SU-DHL-6 (cell line): ENCODE measurements around the gene PAPOLB.
A peak's percentile ranks its signal among the peaks of the same experiment; 100 is the strongest.

ENCODE experiments used
- H2AFZ ChIP-seq: fragments of 200-600 bp; sonication (generic); 2 replicates; pipeline ENCODE4 v1.6.1; 2014; ENCODE audit warnings: low read depth, mild to moderate bottlenecking, moderate library complexity, mixed read lengths, antibody characterized with exemption, low read length; ENCODE audit not compliant: severe bottlenecking
- H3F3A ChIP-seq: fragments of 200-600 bp; shearing (Covaris generic); 2 replicates; pipeline ENCODE4 v1.6.0; 2016; ENCODE audit warnings: antibody characterized with exemption, mild to moderate bottlenecking; ENCODE audit not compliant: insufficient read depth
- H3K27ac ChIP-seq: fragments of 200-600 bp; sonication (generic); 2 replicates; pipeline ENCODE4 v1.5.1; 2016; ENCODE audit warnings: low read depth, mild to moderate bottlenecking, low read length, moderate library complexity, mixed read lengths
- H3K27me3 ChIP-seq: fragments of 200-600 bp; sonication (generic), shearing (Covaris generic); 2 replicates; pipeline ENCODE4 v1.6.0; 2014; ENCODE audit warnings: mild to moderate bottlenecking, low read length
- H3K36me3 ChIP-seq: fragments of 200-600 bp; sonication (generic); 2 replicates; pipeline ENCODE4 v1.6.1; 2014; ENCODE audit warnings: mild to moderate bottlenecking, low read length, mixed read lengths
- H3K4me2 ChIP-seq: fragments of 300-600, 200-600 bp; shearing (Covaris generic), sonication (generic); 2 replicates; pipeline ENCODE4 v1.6.0; 2014; ENCODE audit warnings: low read length, low read depth, mild to moderate bottlenecking; ENCODE audit not compliant: poor library complexity, severe bottlenecking
- H3K4me3 ChIP-seq: fragments of 200-600 bp; sonication (generic); 2 replicates; pipeline ENCODE4 v1.5.1; 2014; ENCODE audit warnings: antibody characterized with exemption, low read length, mild to moderate bottlenecking, mixed read lengths; ENCODE audit not compliant: insufficient read depth, poor library complexity, severe bottlenecking
- H3K79me2 ChIP-seq: fragments of 200-600 bp; sonication (generic); 2 replicates; pipeline ENCODE4 v1.6.1; 2014; ENCODE audit warnings: mild to moderate bottlenecking, low read length, moderate library complexity; ENCODE audit not compliant: insufficient read depth
- H3K9ac ChIP-seq: fragments of 200-600 bp; sonication (generic); 2 replicates; pipeline ENCODE4 v1.7.0; 2014; ENCODE audit warnings: mild to moderate bottlenecking, low read length
- H3K9me2 ChIP-seq: fragments of 200-600 bp; sonication (generic); replicated peaks from 2 replicates; pipeline ENCODE4 v1.6.1; 2014; ENCODE audit warnings: low read length; ENCODE audit not compliant: insufficient read depth
- H3K9me3 ChIP-seq: fragments of 200-600 bp; sonication (generic); 2 replicates; pipeline ENCODE4 v1.6.1; 2014; ENCODE audit warnings: low read length, mixed read lengths; ENCODE audit not compliant: insufficient read depth
- H4K20me1 ChIP-seq: fragments of 200-600 bp; sonication (generic); 2 replicates; pipeline ENCODE4 v1.6.1; 2014; ENCODE audit warnings: low read depth, mild to moderate bottlenecking, antibody characterized with exemption, low read length, moderate library complexity, mixed read lengths
- EZH2phosphoT487 ChIP-seq: fragments of 200-600 bp; sonication (generic), shearing (Covaris generic); conservative IDR thresholded peaks from 2 replicates; pipeline ENCODE4 v1.6.1; 2018; ENCODE audit warnings: mild to moderate bottlenecking, antibody characterized with exemption, low read length, moderate library complexity, mixed read lengths
- TF ChIP-seq, protein P1 (sequence below): fragments of 200-600 bp; sonication (generic); IDR thresholded peaks from one replicate; pipeline ENCODE4 v1.5.1; 2017; ENCODE audit warnings: antibody characterized with exemption, mild to moderate bottlenecking, low read length, moderate library complexity; ENCODE audit not compliant: insufficient read depth, poor library complexity, severe bottlenecking

The PAPOLB gene

GRCh38 chr7:4851459-4852422 is 10.1 kb downstream of the PAPOLB start:
- no peak overlapping the region for H3K27ac ChIP-seq
- H3K9me2 ChIP-seq, result no peaks in the 10 kb centered on the region
- no peaks in the 10 kb centered on the region for H4K20me1 ChIP-seq
- TF ChIP-seq, protein P1, sequence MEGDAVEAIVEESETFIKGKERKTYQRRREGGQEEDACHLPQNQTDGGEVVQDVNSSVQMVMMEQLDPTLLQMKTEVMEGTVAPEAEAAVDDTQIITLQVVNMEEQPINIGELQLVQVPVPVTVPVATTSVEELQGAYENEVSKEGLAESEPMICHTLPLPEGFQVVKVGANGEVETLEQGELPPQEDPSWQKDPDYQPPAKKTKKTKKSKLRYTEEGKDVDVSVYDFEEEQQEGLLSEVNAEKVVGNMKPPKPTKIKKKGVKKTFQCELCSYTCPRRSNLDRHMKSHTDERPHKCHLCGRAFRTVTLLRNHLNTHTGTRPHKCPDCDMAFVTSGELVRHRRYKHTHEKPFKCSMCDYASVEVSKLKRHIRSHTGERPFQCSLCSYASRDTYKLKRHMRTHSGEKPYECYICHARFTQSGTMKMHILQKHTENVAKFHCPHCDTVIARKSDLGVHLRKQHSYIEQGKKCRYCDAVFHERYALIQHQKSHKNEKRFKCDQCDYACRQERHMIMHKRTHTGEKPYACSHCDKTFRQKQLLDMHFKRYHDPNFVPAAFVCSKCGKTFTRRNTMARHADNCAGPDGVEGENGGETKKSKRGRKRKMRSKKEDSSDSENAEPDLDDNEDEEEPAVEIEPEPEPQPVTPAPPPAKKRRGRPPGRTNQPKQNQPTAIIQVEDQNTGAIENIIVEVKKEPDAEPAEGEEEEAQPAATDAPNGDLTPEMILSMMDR, result no peak
- no peak for TF ChIP-seq EZH2phosphoT487
- no peak overlapping the region for H2AFZ ChIP-seq
- no peaks in the 10 kb centered on the region for H3K9me3 ChIP-seq
- H3K27me3 ChIP-seq, result no peaks in the 10 kb centered on the region
- H3F3A ChIP-seq, result no peaks in the 10 kb centered on the region
- H3K36me3 ChIP-seq, result no peaks in the 10 kb centered on the region
- no peaks in the 10 kb centered on the region for H3K79me2 ChIP-seq
- no peak overlapping the region for H3K4me2 ChIP-seq
- H3K9ac ChIP-seq, result no peak overlapping the region
- H3K4me3 ChIP-seq, result no peak overlapping the region

DNA sequence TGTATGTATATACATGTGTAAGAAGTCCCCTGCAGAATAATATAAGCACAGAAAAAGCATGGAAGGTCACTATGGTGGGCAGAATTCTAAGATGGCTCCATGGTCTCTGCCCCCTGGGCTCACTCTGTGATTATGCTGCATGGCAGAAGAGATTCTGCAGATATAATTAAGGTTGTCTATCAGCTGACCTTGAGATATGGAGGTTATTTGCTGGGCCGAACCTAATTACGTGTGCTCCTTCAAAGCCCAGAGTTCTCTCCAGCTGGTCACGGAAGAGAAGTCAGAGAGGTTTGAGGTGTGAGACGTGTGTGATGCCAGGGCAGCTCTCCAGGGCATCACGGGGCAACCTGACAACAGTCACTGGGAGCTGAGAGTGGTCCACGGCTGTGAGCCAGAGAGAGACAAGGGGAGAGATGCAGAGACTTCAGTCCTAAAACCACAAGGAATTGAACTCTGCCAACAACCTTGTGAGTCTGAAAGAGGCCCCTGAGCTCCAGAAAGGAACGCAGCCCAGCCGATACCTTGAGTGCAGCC is 11.5 kb downstream of the PAPOLB start:
- Histone ChIP-seq H4K20me1 (no peaks in the 10 kb centered on the region), H3K27ac (no peak overlapping the region), H3K4me3 (no peak overlapping the region), H3K4me2 (no peak overlapping the region), H3K9me2 (no peaks in the 10 kb centered on the region), H3K27me3 (no peaks in the 10 kb centered on the region), H3K36me3 (no peaks in the 10 kb centered on the region), H3F3A (no peaks in the 10 kb centered on the region), H3K9me3 (no peaks in the 10 kb centered on the region), H3K79me2 (no peaks in the 10 kb centered on the region), H2AFZ (no peak overlapping the region), H3K9ac (no peak overlapping the region)
- TF ChIP-seq EZH2phosphoT487, result no peak
- TF ChIP-seq, protein P1, result no peak

- Histone ChIP-seq H2AFZ (no peak overlapping the region), H4K20me1 (no peaks in the 10 kb centered on the region), H3K36me3 (no peaks in the 10 kb centered on the region), H3F3A (no peaks in the 10 kb centered on the region), H3K79me2 (no peaks in the 10 kb centered on the region), H3K9ac (no peak overlapping the region), H3K27ac (no peak overlapping the region), H3K4me3 (no peak overlapping the region), H3K9me2 (no peaks in the 10 kb centered on the region), H3K27me3 (no peaks in the 10 kb centered on the region), H3K9me3 (no peaks in the 10 kb centered on the region), H3K4me2 (no peak overlapping the region)
- TF ChIP-seq, protein P1, result peak; percentile 50
- TF ChIP-seq EZH2phosphoT487, result no peak
Measured at GRCh38 chr7:4849390-4849789, 12.4 kb downstream of the PAPOLB start.
